Stimulated activated CD8-positive, alpha-beta memory T cell treated with anti-CD3 and anti-CD28 coated beads, Interleukin-7, amount 100 ng/mL, for 48 hours (primary cell): ENCODE results near the gene NT5C3A.
"Not testable (repeated sequence)": the region's sequence is repeated elsewhere in the genome, so short reads cannot be mapped to it uniquely, and the experiment has no call there.

Experiments
- DNase-seq, 2 donors: peaks; one replicate each; pipeline ENCODE4 v3.0.0-alpha.2; 2020; ENCODE audit warnings: low read depth in 1 of 2; ENCODE audit errors: extremely low read depth in 1 of 2

NT5C3A gene

DNA sequence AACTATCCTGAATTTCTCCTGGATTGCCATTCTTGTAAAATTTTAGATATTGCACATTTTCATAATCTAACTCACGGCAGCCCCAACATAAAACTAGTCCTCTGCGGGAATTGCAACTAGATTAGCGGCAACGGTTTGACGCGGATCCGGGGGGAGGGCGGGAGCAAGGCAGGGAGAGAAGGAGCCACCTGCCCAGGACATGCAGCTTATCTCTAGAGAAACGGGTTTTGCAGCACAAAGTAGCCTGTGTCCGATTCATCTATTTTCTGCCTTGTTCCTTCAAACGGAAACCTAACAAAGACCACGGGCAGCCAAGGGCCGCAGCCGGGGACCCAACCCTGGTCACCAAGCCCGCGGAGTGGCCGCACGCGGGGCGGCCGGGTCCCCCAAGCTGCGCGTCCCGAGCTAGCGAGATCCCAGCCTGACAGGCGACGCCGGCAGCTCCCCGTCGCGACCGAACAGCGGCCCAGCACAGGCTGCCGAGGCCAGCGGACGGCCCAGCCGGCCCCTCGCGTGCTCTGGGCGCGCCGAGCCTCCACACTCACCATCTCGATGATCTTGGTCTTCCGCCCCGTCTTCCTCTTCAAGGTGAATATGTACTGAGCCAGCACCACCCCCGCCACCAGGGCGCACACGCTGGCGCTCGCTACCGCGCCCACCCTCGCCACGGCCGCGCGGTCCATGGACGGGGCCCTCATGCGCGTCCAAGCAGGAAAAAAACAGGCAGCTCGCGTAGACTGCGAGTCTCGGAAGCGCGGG is at the start of gene NT5C3A:
Gene NT5C3A, minus strand, starts transcription at position 754 of the 759 bp plus-strand sequence. Its CDS starts 71 bp downstream, at position 683.
- peak in 1 of 2 donors; percentile 1 for DNase-seq

DNA sequence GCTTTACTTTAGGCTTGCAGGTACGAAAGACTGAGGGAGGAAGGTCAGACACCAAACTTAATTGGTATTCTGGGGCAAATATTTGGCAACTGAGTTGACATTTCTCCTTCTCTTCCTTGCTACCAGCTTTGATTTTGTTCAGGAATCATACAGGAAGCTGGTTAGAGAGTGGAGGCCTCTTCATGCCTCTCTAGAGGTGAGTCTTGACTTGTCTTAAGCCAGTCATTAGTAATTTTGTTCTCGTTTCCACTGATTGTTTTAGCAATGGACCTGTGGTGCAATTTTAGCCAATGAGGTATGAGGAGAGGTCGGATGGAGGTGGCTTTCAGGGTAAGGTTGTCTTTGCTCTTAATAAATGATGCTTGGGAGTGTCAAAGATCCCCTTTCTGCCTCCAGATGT is 49.0 kb upstream of the NT5C3A start:
- DNase-seq = no peak

DNA sequence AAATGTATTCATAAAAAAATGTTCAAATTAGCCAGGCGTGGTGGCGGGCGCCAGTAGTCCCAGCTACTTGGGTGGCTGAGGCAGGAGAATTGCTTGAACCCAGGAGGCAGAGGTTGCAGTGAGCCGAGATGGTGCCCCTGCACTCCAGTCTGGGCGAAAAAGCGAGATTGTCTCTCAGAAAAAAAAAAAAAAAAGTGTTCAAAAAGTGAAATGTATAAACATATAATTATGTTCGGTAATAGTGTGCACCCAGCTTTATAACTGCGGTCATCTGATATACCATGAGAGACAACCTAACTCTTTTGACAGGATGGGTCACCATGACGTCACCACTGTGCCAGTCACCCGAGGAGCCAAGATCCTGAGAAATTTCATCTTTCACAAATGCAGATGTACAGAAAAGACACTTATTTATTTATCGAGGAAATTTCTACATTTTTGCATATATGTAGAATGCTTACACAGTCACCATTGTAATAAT is 47.2 kb upstream of the NT5C3A start:
- no peak for DNase-seq

DNA sequence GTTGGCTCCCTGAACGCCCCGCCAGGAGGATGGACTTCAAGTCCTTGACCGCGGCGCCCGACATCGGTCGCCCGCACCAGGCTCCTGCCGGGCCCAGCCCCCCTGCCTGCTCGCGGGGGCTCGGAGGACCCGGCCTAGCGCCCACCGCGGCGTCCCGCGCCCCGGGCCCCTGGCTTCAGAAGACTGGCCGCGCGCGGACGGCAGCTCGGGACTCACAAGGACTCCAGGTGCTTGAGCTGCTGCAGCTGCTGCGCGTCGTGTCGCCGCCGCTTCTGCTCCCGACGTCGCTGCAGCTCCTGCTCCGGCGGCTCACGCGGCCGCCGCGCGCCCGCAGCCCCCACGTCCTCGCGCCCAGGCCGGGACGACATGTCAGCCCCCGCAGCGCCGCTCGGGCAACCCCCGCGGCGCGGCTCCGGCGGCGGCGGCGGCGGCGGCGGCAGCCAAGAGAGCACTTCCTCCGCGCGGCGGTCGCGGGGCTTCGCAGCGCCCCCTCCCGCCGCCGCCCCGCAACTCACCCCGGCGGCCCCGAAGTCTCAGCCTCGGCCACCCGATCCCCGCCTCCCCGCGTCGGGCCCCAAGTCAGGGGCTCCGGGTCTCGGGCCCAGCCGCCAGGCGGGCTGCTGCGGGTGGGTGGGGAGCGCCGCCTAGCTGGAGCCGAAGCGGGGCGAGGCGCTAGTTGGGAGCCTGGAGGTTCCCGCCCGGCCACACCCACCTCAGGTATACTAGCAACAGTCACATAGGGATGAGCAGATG is 46.6 kb upstream of the NT5C3A start, which contains the start of gene RP9:
Gene RP9, minus strand, starts transcription at position 400 of the 753 bp plus-strand sequence. Its CDS starts 32 bp downstream, at position 368.
- peak; percentile 59 to 61 for DNase-seq

DNA sequence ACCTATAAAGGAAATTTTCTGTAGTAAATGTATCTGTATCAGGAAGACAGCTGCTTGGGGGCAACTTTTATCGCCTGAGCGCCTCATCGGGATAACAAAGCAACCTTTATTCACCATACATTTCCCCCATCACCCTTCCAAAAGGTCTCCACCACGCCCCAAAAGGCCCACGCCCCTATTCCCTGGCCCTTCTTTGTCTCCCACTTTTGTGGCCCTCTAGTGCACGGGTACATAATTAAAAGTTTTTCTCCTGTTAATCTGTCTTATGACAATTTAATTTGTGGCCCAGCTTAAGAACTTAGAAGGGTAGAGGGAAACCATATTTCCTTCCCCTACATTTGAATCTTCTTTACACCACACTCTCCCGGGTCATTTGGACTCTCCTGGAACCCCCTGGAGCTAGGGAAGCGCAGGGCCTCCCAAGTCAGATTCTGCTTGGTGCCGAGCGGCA is 46.0 kb upstream of the NT5C3A start:
- DNase-seq = no peak

DNA sequence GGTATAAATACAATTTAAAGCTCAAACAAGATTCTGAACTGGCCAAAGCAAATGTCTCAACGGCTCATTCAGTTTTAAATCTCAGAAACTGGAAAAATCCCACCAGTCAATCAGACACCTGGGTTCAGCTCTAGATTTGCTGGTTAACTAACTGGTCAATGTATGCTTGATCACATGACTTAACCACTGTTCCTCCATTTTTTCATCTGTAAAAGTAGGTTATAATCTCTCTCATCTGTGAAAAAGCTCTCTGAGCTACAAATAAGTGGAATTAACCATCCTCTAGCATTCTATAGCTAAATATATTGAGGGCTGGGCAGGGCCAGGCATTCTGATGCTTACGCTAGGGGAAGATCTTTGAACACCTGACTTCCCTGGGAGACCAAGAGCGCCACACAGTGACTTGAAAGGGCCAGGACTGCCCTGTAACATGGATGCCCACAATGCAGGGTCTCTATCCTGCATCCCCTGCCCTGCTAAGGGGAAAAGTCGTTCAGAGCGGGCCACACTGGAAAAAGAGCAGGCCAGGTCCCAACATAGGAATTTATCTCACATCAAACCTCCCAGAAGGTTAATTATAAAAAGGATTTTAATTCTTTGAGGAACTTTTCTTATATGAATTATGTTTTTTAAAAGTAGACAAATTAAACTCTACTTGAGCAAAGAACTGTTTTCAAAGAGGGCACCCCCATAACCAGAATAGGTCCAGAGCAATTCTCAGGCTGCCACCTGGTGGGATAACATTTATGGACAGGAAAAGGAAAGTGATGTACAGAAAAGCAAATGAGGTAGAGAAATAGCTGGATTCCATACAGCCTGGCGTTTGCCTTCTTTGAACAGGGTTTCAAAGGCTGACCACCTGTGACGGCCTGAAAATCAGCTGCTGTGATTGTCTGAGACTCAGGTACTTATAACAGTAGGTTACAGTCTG is 44.8 kb upstream of the NT5C3A start:
- DNase-seq = no peak

DNA sequence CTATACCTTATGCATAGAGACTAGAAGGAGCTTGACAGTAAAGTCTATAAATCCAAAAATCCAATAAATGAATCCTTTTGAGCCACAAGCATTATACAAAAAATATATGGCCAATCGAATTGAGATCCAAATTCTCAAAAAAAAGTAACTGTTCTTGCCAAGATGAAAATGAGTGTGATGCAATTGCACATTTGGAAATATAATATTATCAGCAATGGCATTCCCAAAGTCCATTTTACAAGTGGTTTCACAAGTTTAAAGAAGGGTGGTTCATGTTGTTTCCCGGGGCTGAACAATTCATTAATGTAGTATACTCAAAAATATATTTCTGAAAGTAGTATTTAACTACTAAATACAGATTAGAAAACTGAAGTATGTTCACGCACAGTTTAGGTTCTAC is 39.3 kb upstream of the NT5C3A start:
- no peak for DNase-seq

DNA sequence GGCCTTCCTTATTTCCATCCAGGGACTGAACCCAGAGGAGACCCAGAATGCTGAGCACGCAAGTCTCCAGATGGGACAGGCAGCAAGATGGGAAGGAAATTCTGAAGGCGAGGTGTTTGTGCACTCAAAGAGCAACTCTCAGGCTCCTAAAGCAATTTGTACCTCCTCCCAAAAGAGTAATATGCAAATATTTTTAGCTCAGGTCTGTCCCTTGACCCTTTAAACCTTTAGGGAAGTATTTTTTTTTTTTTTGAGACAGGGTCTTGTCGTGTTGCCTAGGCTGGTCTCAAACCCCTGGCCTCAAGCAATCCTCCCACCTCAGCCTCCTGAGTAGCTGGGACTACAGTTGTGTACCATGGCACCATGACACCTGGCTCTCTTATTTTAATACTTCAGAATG is 38.2 kb upstream of the NT5C3A start:
- DNase-seq = no peak

DNA sequence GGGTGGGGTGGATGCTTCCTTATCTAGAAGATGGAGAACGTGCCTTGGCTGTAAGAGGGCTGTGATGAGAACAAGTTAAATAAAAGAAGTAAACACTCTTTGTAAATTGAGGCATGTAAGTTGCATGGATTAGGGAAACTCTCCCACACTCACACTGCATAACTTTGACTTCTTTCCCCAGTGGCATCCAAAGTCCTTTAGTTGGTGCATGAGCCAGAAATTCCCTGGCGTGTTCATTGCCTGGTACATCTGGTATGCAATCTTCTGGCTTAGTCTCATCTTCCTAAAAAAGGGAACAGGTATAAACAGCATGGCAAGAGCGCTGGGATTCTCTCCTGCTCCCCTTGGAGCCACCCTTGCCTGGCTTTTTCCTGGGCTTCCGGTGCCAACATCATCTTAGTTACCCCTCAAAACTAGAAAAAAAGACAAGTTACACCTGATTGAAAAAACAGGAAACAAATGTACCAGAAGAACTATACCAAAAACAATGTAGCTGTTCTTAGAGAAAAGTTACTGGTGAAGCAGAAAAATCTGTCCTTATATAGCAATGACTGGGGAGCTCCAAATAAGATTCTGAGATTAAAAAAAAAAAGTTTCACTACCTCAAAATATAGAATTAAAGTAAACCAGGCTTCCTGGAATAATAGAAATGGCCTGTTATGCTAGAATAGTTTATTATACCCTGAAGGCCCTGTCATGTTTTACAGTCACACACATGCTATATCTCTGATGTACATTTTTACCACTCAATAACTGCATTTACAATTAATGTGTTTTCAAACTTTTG is 36.8 kb upstream of the NT5C3A start:
- DNase-seq = no peak

DNA sequence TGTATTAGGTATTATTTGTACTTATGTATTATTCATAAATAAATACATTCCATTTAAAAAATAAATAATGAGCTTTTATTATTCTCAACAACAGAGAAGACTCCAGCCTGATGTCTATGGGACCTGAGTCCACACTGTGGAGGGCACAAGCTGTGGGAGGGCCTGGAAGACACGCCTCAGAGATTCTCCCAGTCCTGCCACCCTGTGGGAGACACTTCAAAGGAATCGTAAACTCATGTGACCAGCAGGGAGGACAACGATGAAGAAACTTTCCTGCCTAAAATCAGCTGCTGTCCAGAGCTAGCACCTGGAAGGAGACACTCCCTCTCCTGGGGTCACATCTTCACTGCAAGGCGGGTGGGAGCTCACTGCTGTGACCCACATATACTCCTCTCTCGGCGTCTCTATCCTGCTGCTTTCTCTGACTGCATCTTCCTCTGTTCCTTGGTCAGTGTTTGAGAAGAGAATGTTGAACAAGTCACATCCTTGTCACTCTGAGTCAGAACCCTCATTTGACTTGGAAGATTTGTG is 32.2 kb upstream of the NT5C3A start:
- DNase-seq = not testable (repeated sequence)

DNA sequence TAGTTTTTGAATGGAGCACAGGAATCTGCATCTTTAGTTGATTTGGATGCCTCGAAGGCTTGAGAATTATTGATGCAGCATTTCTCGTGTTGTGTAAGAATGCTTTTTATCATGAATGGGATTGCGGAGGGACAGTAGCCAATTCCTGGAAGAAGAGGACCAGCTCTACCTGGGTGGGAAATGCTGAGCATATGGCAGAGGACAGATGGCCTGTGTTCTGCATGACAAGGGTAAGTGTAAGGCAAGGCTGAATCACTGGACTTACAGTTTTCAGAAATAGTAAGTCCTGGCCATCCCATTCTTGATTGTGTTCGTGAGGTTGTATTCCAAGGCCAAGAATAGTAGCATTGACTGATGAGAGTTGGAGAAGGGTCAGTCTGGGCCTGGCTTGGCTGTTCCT is 30.7 kb upstream of the NT5C3A start:
- DNase-seq = no peak

DNA sequence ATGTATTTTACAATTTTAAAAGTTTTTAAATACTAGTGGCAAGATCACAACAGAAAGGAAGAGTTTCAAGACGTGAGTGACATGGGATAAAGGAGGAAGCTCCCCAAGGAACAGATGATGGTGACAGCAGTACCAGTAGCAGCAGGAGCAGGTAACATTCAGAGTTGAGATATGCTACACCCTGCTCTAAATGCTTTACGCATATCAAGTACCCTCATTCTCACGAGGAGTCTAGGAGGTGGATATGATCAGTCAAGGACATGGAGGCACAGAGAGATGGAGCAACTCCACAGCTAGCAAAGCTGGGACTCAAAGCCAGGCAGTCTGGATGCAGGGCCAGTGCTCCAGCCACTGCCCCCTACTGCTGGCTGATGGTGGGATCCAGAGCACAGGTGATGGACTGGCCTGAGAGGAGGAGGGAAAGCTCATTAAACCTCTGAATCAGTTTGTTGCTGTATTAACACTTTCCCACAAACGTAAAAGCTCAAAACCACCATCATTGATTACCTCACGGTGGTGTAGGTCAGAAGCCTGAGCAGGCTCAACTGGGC is 29.1 kb upstream of the NT5C3A start:
- no peak for DNase-seq

DNA sequence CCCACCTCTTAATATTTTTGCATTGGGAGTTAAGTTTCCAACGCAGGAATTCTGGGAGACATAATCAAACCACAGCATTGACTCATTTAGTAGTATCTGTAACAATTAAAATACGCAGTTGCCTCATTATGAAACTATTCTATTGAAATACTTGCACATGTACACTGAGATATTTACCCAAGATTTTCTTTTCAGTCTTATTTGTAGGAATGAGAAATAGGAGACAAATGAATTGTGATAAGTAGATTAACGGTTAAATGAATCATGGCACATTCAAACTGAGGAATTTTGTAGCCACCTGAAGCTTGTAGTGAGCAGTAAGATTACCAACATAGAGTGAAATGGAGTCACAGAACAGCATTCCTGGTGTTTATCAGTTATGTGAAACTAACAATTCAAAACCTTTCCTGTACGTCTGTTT is 28.5 kb upstream of the NT5C3A start:
- DNase-seq = no peak

DNA sequence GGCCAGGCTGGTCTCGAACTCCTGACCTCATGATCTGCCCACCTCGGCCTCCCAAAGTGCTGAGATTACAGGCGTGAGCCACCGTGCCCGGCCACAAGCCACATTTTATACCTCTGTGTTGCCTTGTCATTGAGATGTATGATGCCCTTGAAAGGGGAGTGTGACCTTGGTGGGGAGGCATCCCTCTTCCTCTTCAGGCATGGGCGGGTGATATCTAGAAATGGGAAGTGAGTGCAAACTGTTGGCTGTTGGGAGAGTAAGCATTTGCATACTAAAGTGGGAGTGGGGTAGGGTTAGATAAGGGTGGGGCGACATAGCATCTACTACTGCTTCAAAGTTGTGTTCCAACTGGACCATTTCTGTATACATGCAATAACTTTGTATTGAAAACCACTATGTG is 26.6 kb upstream of the NT5C3A start:
- no peak for DNase-seq

DNA sequence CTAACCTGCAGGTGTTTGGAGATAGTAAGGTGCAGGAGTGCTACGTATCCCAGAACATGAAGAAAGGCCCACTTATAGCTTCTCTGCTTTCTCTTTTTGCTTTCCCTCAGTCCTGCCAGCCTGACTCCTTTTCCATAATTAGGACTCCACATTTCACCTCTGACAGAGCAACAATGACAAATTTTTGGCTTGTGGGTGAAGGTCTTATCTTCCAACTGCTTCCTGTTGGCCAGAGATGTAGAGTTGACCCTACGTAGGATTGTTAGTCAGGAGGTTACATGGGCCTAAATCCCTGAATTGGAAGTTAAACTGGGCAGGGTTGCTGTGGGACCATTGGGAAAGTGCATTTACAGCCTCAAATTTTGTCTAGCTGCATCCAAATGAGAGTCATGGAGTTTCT is 25.3 kb upstream of the NT5C3A start:
- no peak for DNase-seq

DNA sequence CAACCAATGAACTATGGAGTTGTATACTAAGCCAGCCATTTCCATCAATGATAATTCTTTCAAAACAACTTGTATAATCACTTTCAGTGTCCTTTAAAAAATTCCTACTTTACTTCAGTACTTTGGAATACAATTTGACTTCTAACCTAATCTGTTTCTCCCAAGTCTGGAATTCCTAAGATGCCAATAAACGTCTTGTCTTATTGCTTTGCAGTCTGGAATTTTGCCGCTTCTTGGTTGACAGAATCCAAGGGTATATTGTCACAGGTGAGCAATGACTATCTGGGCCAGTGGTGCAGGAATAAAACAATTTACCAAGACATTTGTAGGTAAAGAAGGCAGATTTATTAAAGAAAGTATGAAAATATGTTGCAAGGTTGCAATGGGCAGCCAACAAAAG is 24.8 kb upstream of the NT5C3A start:
- no peak for DNase-seq

DNA sequence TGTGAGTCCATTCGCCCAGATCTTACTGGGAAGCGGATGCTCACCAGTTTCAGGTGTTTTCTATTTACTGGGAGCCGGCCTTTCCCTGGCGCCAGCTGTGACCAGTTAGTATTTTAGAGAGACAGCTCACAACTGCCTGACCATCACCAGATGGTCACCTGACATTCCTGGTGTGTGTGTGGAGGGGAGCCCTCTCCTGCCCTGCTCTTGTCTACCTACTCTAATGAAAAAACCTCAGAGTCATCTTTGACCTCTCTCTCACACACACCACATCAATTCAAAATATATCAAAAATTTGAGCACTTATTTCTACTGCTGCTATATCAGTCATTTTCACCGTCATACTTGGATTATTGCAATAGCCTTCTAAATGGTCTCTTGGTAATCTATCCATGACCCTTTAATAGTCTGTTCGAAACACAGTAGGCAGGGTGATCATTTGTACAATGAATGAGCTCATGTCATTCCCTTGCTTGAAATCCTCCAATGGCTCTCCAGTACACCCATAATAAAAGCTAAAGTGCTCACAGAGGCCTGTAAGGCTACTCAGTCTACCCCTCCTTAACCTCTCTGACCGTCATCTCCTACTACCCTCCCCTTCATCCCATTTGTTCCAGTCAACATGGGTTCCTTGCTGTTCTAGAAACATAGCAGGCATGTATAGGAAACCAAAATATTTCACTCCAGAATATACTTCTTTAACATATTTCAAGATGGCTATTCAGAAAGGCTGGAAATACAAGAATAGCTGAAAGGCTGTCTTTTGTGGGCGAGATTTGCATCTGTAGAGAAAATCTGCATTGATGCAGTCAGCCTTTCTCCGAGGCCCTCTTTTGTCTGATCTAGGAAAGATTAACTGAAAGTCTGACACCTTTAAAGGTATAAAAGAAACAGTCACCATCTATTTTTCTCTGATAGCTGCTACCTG is 17.5 kb upstream of the NT5C3A start:
- no peak for DNase-seq

DNA sequence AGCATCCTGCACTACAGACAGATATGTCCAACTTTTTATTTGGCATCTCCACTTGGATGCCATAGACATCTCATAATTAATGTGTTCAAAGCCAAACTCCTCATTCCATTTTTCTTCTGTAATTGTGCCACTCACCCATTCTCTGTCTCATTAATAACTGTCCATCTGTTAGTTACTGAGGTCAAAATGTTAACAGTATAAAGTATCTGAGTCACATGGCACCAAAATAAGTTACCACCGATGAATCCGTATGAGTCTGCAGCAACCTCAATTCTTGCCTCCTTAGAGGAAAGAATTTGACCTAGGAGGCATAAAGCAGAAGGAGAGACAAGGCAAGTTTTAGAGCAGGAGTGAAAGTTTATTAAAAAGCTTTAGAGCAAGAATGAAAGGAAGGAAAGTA is 16.5 kb upstream of the NT5C3A start:
- DNase-seq = no peak
